ENCODE results near the gene PIGC.

The PIGC gene

GRCh38 chr1:172416496-172417035 is 27.3 kb downstream of the PIGC start:
- Histone ChIP-seq H2AFZ (ENCODE audit: low read depth, low read length) (no peak overlapping the region), H3K4me1 (ENCODE audit: insufficient read depth, low read length) (no peaks in the 10 kb centered on the region), H3K27me3 (ENCODE audit: insufficient read depth, low read length) (no peaks in the 10 kb centered on the region), H3K9me3 (ENCODE audit: low read length) (no peaks in the 10 kb centered on the region), H3K4me3 (ENCODE audit: low read length) (no peak overlapping the region), H3K36me3 (ENCODE audit: insufficient read depth, low read length) (no peaks in the 10 kb centered on the region)

DNA sequence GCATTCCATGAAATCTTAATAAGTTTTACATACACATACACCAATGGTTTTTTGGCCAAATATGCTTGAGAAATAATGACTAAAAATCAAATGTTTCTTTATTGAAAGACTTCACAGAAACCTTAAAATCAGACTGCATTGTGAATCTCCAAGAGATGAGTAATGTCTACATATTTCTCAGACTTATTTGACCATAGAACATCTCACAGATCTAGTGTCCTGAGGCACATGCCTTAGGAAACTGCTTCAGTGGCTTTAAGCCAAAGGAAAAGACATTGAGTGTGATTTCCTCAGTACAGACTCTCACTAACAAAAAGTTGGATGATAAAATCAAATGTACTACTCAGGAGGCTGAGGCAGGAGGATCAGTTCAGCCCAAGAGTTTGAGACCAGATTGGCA is 29.5 kb downstream of the PIGC start:
- H3K36me3 ChIP-seq (ENCODE audit: insufficient read depth, low read length): no peaks in the 10 kb centered on the region
- no peaks in the 10 kb centered on the region for H3K9me3 ChIP-seq (ENCODE audit: low read length)
- H3K4me1 ChIP-seq (ENCODE audit: insufficient read depth, low read length): no peaks in the 10 kb centered on the region
- H3K4me3 ChIP-seq (ENCODE audit: low read length): no peak overlapping the region
- H3K27me3 ChIP-seq (ENCODE audit: insufficient read depth, low read length): no peaks in the 10 kb centered on the region
- H2AFZ ChIP-seq (ENCODE audit: low read depth, low read length): no peak overlapping the region

DNA sequence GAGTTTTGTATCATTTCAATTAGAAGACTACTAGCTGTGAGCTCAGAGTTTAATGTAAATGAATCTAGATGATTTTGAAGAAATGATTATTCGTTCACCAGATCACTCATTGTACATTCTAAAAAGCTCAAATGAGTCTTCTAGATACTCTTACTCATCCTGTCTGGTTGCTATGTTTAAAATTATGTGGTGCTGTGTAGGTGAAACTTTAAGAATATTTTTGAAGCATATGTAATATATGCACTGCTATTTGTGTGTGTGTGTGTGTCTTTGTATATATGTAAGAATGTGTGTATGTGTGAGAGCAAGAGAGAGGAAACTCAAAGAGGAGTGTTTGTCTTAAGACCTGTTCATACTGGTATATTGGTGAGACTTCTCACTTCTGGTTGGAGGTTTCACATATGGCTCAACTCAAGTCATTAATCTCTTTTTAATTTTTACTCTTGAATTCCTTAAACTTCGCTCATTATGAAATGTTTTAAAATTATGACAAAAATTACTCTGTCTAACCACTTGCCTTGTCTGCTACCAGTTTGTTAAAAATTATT is 32.0 kb downstream of the PIGC start:
- H3K27me3 ChIP-seq (ENCODE audit: insufficient read depth, low read length): no peaks in the 10 kb centered on the region
- no peaks in the 10 kb centered on the region for H3K4me1 ChIP-seq (ENCODE audit: insufficient read depth, low read length)
- no peaks in the 10 kb centered on the region for H3K36me3 ChIP-seq (ENCODE audit: insufficient read depth, low read length)
- H2AFZ ChIP-seq (ENCODE audit: low read depth, low read length): no peak overlapping the region
- H3K9me3 ChIP-seq (ENCODE audit: low read length): no peaks in the 10 kb centered on the region
- no peak overlapping the region for H3K4me3 ChIP-seq (ENCODE audit: low read length)

GRCh38 chr1:172410027-172410426 is 33.8 kb downstream of the PIGC start:
- Histone ChIP-seq H3K36me3 (ENCODE audit: insufficient read depth, low read length) (no peaks in the 10 kb centered on the region), H3K4me3 (ENCODE audit: low read length) (no peak overlapping the region), H3K27me3 (ENCODE audit: insufficient read depth, low read length) (no peaks in the 10 kb centered on the region), H3K9me3 (ENCODE audit: low read length) (no peaks in the 10 kb centered on the region), H2AFZ (ENCODE audit: low read depth, low read length) (no peak overlapping the region), H3K4me1 (ENCODE audit: insufficient read depth, low read length) (no peaks in the 10 kb centered on the region)

GRCh38 chr1:172408958-172409357 is 34.9 kb downstream of the PIGC start:
- no peak overlapping the region for H2AFZ ChIP-seq (ENCODE audit: low read depth, low read length)
- no peak overlapping the region for H3K4me3 ChIP-seq (ENCODE audit: low read length)
- no peaks in the 10 kb centered on the region for H3K9me3 ChIP-seq (ENCODE audit: low read length)
- H3K36me3 ChIP-seq (ENCODE audit: insufficient read depth, low read length): no peaks in the 10 kb centered on the region
- H3K27me3 ChIP-seq (ENCODE audit: insufficient read depth, low read length): no peaks in the 10 kb centered on the region
- no peaks in the 10 kb centered on the region for H3K4me1 ChIP-seq (ENCODE audit: insufficient read depth, low read length)

GRCh38 chr1:172406968-172407367 is 36.9 kb downstream of the PIGC start:
- no peaks in the 10 kb centered on the region for H3K36me3 ChIP-seq (ENCODE audit: insufficient read depth, low read length)

GRCh38 chr1:172405912-172406311 is 38.0 kb downstream of the PIGC start:
- Histone ChIP-seq H3K4me1 (ENCODE audit: insufficient read depth, low read length) (no peaks in the 10 kb centered on the region), H3K4me3 (ENCODE audit: low read length) (no peak overlapping the region), H3K27me3 (ENCODE audit: insufficient read depth, low read length) (no peaks in the 10 kb centered on the region), H3K9me3 (ENCODE audit: low read length) (no peaks in the 10 kb centered on the region), H2AFZ (ENCODE audit: low read depth, low read length) (no peak overlapping the region), H3K36me3 (ENCODE audit: insufficient read depth, low read length) (no peaks in the 10 kb centered on the region)

More at GRCh38 chr1:172406968-172407367, 36.9 kb downstream of the PIGC start:
- Histone ChIP-seq H3K27me3 (ENCODE audit: insufficient read depth, low read length) (no peaks in the 10 kb centered on the region), H3K9me3 (ENCODE audit: low read length) (no peaks in the 10 kb centered on the region), H3K4me3 (ENCODE audit: low read length) (no peak overlapping the region), H3K4me1 (ENCODE audit: insufficient read depth, low read length) (no peaks in the 10 kb centered on the region), H2AFZ (ENCODE audit: low read depth, low read length) (no peak overlapping the region)

DNA sequence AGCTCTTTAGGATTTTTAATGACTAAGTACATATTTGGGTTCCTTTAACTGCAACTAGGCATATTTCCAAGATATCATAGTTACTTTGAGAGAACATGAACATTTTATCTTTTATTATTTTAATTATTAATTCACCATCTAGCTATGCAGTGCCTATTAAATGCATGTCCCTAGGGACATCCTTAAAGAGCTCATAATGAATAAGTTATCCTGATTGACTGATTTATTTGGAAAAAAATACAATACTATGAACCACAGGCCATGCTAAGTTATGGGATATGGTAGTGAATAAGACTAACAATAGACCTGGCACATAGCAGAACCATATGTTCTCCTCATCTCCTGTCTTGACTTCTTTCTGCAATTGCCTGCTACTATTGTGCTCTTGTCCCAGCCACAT is 39.7 kb downstream of the PIGC start:
- H3K4me3 ChIP-seq (ENCODE audit: low read length): no peak overlapping the region
- no peaks in the 10 kb centered on the region for H3K4me1 ChIP-seq (ENCODE audit: insufficient read depth, low read length)
- no peaks in the 10 kb centered on the region for H3K27me3 ChIP-seq (ENCODE audit: insufficient read depth, low read length)
- H3K9me3 ChIP-seq (ENCODE audit: low read length): no peaks in the 10 kb centered on the region
- no peak overlapping the region for H2AFZ ChIP-seq (ENCODE audit: low read depth, low read length)
- no peaks in the 10 kb centered on the region for H3K36me3 ChIP-seq (ENCODE audit: insufficient read depth, low read length)

DNA sequence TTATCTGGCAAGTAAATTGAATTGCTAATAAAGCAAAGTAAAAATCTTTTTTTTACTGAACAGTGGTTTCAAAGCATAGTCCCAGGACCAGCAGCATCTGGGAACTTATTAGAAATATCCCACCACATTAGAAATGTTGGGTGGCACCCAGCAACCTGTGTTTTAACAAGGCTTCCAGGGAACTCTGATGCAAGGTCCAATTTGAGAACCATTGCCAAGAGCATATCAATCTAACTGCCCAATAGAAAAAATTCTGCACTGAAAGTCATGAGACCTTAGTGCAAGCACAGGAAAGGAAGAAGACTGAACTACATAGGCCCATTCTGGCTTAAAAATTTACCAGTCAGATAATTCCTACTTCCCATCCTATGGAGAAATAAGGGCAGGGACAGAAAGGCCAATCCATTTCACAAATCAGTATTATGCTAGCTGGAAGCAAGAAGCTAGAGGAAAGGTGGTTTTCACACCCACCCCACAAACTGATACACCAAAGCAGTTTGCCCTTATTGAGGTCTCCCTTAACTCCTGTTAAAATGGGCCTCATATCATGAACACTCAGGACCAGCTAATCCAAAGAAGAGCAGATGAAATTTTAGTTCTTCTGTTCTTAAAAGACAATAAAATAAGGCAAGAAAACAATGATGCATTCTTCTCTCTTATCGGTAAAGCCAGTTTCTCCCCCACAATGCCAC is 40.8 kb downstream of the PIGC start:
- Histone ChIP-seq H3K4me3 (ENCODE audit: low read length) (no peak overlapping the region), H2AFZ (ENCODE audit: low read depth, low read length) (no peak overlapping the region), H3K27me3 (ENCODE audit: insufficient read depth, low read length) (no peaks in the 10 kb centered on the region), H3K36me3 (ENCODE audit: insufficient read depth, low read length) (no peaks in the 10 kb centered on the region), H3K4me1 (ENCODE audit: insufficient read depth, low read length) (no peaks in the 10 kb centered on the region), H3K9me3 (ENCODE audit: low read length) (no peaks in the 10 kb centered on the region)

DNA sequence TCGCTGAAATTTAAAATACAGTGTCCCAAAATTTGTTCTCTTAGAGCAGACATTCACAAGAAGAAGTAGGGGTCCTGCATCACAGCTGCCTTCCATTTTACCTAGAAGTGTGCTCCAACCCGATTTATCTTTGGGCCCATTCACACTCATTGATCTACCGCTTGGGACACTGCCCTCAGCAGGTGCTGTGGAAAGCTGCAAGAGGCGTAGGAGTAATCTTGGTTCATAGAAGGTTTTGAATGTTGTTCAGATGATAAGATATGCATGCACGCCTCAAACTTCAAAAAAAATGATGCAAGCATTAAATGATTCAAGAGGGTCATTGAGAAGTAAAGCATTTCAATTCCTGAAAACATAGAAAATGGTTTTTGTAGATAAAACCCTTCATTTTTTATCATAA is 42.0 kb downstream of the PIGC start:
- no peak overlapping the region for H3K4me3 ChIP-seq (ENCODE audit: low read length)
- H3K36me3 ChIP-seq (ENCODE audit: insufficient read depth, low read length): no peaks in the 10 kb centered on the region
- H2AFZ ChIP-seq (ENCODE audit: low read depth, low read length): no peak overlapping the region
- no peaks in the 10 kb centered on the region for H3K4me1 ChIP-seq (ENCODE audit: insufficient read depth, low read length)
- H3K9me3 ChIP-seq (ENCODE audit: low read length): no peaks in the 10 kb centered on the region
- H3K27me3 ChIP-seq (ENCODE audit: insufficient read depth, low read length): no peaks in the 10 kb centered on the region

DNA sequence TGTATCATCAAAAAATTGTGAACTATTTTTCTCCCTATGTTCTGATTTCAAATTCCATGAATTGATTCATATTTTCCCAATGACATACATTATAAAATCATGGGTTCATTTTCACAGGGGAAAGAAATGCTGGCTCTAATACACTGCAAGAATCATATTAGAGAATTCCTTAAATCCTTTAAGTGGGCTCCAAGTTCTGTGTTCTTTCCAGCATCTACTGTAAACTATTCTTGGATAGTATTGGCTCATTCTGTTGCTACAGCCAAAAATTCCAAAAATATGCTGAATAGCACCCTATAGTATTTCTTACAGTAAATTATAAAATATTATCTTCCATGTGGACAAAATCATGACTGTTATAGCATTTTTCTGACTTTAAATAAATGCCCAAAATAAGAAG is 42.4 kb downstream of the PIGC start:
- H3K4me3 ChIP-seq (ENCODE audit: low read length): no peak overlapping the region
- H3K36me3 ChIP-seq (ENCODE audit: insufficient read depth, low read length): no peaks in the 10 kb centered on the region
- no peaks in the 10 kb centered on the region for H3K9me3 ChIP-seq (ENCODE audit: low read length)
- H3K4me1 ChIP-seq (ENCODE audit: insufficient read depth, low read length): no peaks in the 10 kb centered on the region
- no peak overlapping the region for H2AFZ ChIP-seq (ENCODE audit: low read depth, low read length)
- no peaks in the 10 kb centered on the region for H3K27me3 ChIP-seq (ENCODE audit: insufficient read depth, low read length)

GRCh38 chr1:172400722-172401105 is 43.2 kb downstream of the PIGC start:
- H2AFZ ChIP-seq (ENCODE audit: low read depth, low read length): no peak overlapping the region
- no peaks in the 10 kb centered on the region for H3K36me3 ChIP-seq (ENCODE audit: insufficient read depth, low read length)
- H3K27me3 ChIP-seq (ENCODE audit: insufficient read depth, low read length): no peaks in the 10 kb centered on the region
- H3K4me3 ChIP-seq (ENCODE audit: low read length): no peak overlapping the region
- no peaks in the 10 kb centered on the region for H3K9me3 ChIP-seq (ENCODE audit: low read length)
- H3K4me1 ChIP-seq (ENCODE audit: insufficient read depth, low read length): no peaks in the 10 kb centered on the region

- no peak overlapping the region for H2AFZ ChIP-seq (ENCODE audit: low read depth, low read length)
- no peak overlapping the region for H3K4me3 ChIP-seq (ENCODE audit: low read length)
- no peaks in the 10 kb centered on the region for H3K27me3 ChIP-seq (ENCODE audit: insufficient read depth, low read length)
- H3K9me3 ChIP-seq (ENCODE audit: low read length): no peaks in the 10 kb centered on the region
- no peaks in the 10 kb centered on the region for H3K4me1 ChIP-seq (ENCODE audit: insufficient read depth, low read length)
- H3K36me3 ChIP-seq (ENCODE audit: insufficient read depth, low read length): no peaks in the 10 kb centered on the region
These were observed 43.8 kb downstream of the PIGC start for GRCh38 chr1:172399756-172400721.

Measured in neuron (in vitro differentiated cells).